Renal pelvis (tissue), 4 donors: Measurements from ENCODE around the gene LXN. TPM values are rescaled to one million over a fixed set of nuclear protein-coding genes. Genes with fewer than 3 reads are reported as not detected.

ENCODE experiments used
- DNase-seq: peaks from one replicate; pipeline ENCODE4 v3.0.0-alpha.2; 2013
- polyA plus RNA-seq, 3 donors: library from polyadenylated mRNA; unstranded; fragments of 120-200 nt; gene quantifications; one replicate each; pipeline ENCODE4 v1.2.1, GENCODE V29; 2013; ENCODE audit not compliant: insufficient read length in 3 of 3

LXN gene
- polyA plus RNA-seq, 3 donors: 21.6 to 27.7 (median 23.4) TPM

- no peak for DNase-seq
Measured at GRCh38 chr3:158683230-158683962, 10.9 kb upstream of the LXN start.

- DNase-seq: no peak
Measured at GRCh38 chr3:158680861-158681260, 8.4 kb upstream of the LXN start.

GRCh38 chr3:158679547-158680000, 7.1 kb upstream of the LXN start:
- DNase-seq: no peak

- no peak for DNase-seq
Measured at GRCh38 chr3:158678687-158679086, 6.2 kb upstream of the LXN start.

- DNase-seq: peak; percentile 1
Measured at GRCh38 chr3:158671821-158672214, 630 bp downstream of the LXN start.

GRCh38 chr3:158668506-158668905, 3.9 kb downstream of the LXN start:
- DNase-seq: no peak

- no peak for DNase-seq
Measured at GRCh38 chr3:158666416-158666815, 6.0 kb downstream of the LXN start.

GRCh38 chr3:158663832-158664231, 8.6 kb downstream of the LXN start:
- no peak for DNase-seq

- no peak for DNase-seq
Measured at GRCh38 chr3:158663246-158663645, 9.2 kb downstream of the LXN start.

- no peak for DNase-seq
Measured at GRCh38 chr3:158660711-158661110, 11.7 kb downstream of the LXN start.

GRCh38 chr3:158659454-158660237, 12.8 kb downstream of the LXN start:
- peak; percentile 52 for DNase-seq

GRCh38 chr3:158658889-158659288, 13.6 kb downstream of the LXN start:
- no peak for DNase-seq

GRCh38 chr3:158652463-158652862, 20.0 kb downstream of the LXN start:
- no peak for DNase-seq

- DNase-seq: no peak
Measured at GRCh38 chr3:158651192-158651591, 21.3 kb downstream of the LXN start.

GRCh38 chr3:158649791-158650190, 22.7 kb downstream of the LXN start:
- DNase-seq: no peak

GRCh38 chr3:158644345-158644908, 28.0 kb downstream of the LXN start, which contains the start of gene GFM1:
TSS of gene GFM1 (plus strand) at chr3:158644527. CDS start at chr3:158644635, 108 bp downstream.
- peak; percentile 96 for DNase-seq

GRCh38 chr3:158642474-158643210, 29.8 kb downstream of the LXN start:
- no peak for DNase-seq

- no peak for DNase-seq
Measured at GRCh38 chr3:158642005-158642404, 30.4 kb downstream of the LXN start.

GRCh38 chr3:158640646-158641045, 31.8 kb downstream of the LXN start:
- no peak for DNase-seq

GRCh38 chr3:158631981-158632380, 40.5 kb downstream of the LXN start:
- no peak for DNase-seq

- no peak for DNase-seq
Measured at GRCh38 chr3:158625881-158626280, 46.6 kb downstream of the LXN start.
